ENCODE data around the gene RAB6B.

RAB6B gene

GRCh38 chr3:133881492-133881891, 14.2 kb downstream of the RAB6B start:
- DNase-seq (ENCODE audit: low read depth in 3 of 3), result no peak

GRCh38 chr3:133880886-133881455, 14.7 kb downstream of the RAB6B start:
- no peak for DNase-seq (ENCODE audit: low read depth in 3 of 3)

DNA sequence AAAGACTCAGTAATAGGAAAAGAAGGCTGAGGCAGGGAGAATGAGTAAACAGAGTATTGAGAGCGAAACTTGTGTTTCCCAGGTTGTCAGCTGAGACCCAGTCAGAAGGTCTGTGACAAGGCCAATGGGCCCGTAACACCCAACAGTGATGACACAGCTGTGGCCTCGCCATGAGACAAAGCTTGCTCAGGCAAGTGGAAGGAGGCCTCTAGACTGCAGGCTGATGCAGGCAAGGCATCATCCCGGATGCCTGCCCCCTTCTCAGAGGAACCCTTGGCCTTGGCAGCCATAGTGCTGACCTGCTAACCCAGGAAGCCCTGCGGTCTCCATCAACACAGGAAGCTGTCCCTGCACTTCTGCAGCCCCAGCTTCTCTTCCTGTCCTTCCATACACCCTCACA, 15.4 kb downstream of the RAB6B start:
- DNase-seq (ENCODE audit: low read depth in 3 of 3), result peak in 1 of 3 donors; percentile 14

DNA sequence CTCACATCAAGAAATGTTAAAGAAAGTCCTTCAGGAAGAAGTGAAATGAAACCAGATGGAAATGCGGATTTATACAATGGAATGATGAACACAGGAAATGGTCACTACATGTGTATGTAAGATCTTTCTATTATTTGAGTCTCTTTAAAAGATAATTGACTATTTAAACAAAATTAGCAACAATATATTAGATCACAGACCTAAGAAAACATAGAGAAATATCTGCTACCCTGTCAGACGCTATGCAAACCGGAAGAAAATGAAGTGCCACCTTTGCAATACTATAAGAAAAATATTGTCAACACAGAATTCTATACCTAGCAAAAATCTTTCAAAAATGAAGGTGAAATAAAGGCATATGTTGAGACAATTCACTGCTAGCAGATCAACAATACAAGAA, 17.2 kb downstream of the RAB6B start:
- DNase-seq (ENCODE audit: low read depth in 3 of 3), result no peak

DNA sequence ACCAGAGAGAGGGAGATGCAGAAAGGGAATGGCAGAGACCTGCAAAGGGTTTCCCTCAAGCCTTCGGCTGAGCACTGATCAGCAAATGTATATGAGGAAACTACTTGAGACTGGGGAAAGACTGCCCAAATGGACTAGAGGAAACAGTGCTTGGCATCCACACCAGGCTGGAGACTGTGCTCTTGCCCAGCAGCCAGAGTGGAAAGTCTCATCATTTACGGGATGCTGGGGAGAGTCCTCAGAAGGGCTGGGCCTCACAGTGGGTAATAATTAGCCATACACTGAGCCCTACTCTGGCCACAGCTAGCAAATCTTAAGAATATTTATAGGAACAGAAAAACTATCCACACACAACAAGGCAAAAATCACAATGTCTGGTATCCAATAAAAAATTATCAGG, 18.5 kb downstream of the RAB6B start:
- no peak for DNase-seq (ENCODE audit: low read depth in 3 of 3)

- DNase-seq (ENCODE audit: low read depth in 3 of 3), result no peak
Observed at GRCh38 chr3:133874761-133875438, 20.8 kb downstream of the RAB6B start.

- no peak for DNase-seq (ENCODE audit: low read depth in 3 of 3)
Observed at GRCh38 chr3:133874344-133874743, 21.3 kb downstream of the RAB6B start.

DNA sequence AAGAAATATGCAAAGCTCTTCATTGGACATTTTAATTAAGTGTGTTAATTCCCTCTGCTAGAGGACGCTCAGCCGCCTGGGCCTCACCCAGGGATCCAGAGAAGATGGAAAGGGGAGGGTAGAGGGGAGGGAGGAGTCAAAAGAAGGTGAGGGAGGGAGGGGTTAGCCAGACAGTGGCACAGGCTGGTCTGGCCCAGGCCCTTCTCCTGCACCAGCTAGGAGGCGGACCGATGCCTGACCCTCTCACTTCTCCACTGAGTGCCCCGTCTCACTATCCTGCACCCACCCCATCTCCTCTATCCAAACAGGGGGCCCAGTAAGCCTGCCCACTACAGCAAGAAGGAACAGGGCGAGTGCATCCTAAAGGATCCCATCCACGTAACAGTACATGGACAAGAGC, 22.9 kb downstream of the RAB6B start:
- no peak for DNase-seq (ENCODE audit: low read depth in 3 of 3)

GRCh38 chr3:133872161-133872560, 23.5 kb downstream of the RAB6B start:
- no peak for DNase-seq (ENCODE audit: low read depth in 3 of 3)

- no peak for DNase-seq (ENCODE audit: low read depth in 3 of 3)
Observed at GRCh38 chr3:133871368-133872090, 24.2 kb downstream of the RAB6B start.

- DNase-seq (ENCODE audit: low read depth in 3 of 3), result no peak
Observed at GRCh38 chr3:133870822-133871221, 24.9 kb downstream of the RAB6B start.

DNA sequence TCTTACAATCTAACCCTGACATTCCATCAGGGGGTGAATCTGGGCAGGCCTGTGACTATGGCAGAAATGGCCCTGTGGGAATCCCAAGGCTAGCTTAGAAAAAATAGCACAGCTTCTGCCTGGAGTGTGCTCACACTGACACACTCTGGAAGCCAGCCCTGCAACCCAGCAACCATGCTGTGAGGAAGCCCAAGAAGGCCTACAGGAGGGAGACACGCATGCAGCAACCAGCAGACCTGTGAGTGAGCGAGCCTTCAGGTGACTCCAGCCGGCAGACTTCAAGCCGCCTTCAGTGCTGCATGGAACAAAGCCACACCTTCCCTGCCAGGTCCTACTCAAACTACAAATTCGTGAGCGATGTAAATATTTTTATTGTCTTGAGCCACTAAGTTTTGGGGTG, 26.1 kb downstream of the RAB6B start:
- no peak for DNase-seq (ENCODE audit: low read depth in 3 of 3)

DNA sequence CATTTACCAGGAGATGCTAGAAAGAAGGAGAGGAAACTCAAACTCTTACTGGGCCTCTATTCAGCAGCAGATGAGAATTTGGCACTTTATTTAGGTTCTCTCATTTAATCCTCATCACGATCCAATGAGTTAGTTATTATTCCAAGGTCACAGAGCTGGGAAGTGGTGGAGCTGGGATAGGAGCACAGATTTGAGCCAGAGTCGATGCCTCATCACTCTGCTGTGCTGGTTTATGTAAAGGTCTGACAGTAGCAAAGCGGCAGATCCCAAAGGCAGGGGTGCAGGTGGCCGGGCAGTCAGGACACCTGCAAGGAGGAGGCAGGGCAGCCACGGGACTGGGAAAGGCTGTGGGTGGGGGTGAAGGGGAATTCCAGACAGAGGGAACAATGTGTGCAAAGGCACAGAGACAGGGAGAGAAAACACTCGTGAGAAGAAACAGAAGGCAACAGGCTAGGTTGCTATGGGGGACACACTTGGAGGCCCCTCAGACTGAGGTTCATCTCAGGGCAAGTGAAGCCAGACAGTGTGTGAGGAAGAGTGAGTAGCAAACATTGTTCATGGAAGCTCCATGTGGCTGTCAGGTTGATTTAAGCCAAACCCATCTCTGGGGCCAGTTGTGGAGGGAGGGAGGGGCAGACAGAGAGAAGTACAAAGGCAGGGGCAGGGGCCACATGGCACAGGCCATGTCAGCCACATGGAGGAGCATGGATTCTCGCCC, 26.8 kb downstream of the RAB6B start:
- DNase-seq (ENCODE audit: low read depth in 3 of 3), result no peak

DNA sequence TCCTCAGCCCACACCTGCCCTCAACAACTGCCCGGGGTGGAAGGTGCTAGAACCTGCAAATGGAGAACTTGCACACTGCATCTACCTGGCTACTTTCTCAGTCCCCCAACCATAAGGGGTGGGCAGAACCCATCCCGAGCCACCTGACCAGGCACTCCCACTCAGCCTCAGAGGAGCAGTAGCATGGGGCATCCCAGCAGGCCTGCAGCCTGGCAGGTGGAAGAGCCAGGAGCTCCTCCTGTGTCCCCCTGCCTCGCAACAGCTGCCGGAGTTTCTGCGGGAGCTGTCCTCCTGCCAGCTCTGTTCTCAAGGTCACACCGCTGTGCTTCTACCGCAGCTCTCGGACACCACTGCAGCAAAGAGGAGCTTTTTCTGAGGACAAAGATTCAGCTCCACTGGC, 27.5 kb downstream of the RAB6B start:
- DNase-seq (ENCODE audit: low read depth in 3 of 3), result no peak

GRCh38 chr3:133866141-133866540, 29.5 kb downstream of the RAB6B start:
- DNase-seq (ENCODE audit: low read depth in 3 of 3), result no peak

DNA sequence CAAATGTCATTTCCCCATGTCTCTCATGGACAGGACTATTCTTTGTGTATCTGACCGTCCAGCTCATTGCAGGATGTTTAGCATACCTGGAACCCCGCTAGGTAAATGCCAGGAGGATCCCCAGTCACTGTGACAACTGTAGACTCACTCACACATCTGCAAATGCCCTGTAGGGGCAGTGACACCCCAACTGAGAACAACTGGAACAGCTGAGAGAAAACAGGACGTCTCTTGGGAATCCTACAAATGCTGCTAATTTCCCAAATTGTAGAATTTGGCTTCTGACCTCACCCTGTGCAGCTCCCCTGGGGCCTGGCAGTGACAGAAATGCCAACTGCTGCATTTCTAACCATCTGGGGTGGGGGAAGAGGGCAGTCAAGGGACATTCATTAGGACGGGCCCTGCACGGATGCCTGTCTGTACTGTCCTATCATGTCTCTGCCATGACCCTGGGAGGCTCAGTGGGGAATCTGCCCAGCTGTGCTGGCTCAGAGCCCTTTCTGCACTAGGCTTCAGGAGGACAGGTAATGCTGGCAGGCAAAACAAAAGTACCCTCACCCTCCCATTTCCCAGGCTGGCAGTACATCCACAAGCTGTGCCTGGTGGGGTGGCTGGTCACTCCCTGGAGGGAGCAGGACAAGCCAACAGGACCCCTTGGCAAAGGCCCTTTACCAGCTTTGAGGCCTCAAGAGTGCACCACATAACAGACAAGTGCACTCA, 30.4 kb downstream of the RAB6B start:
- DNase-seq (ENCODE audit: low read depth in 3 of 3), result no peak

GRCh38 chr3:133864616-133865015, 31.1 kb downstream of the RAB6B start:
- no peak for DNase-seq (ENCODE audit: low read depth in 3 of 3)

DNA sequence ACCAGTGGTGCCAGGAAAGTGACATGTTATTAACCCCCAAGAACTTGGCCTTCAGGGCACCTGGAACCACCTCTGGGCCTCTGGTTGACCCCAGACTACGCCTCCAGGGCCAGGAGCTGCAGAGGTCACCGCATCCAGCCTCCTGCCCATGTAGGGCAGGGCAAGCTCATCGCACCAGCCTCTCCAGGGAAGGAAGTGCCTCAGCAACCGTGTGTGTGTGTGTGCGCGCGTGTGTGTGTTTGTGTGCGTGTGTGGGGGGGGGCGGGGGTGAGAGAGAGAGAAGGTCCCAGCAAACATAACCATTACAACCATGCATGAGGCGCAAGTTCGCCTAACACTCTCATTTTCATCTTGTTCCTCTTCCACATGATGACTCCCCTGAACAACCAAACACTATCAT, 31.8 kb downstream of the RAB6B start:
- no peak for DNase-seq (ENCODE audit: low read depth in 3 of 3)

DNA sequence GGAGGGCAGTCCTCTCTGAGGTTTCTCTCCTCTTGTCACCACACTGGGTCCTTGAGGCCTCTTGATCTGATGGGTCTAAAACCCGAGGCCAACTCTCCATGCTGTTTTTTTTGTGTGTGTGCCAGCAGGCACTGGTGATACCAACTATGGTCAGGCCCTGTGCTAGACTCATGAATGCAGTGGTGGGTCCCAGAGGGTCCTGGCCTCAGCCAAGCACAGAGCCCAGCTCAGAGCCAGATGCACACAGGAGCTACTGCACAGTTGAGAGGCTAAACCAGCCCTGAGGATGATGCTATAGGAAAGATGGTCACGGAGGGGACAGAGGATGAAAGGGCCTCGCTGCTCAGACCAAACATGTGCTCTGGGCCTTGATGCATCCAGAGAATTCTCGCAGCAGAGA, 33.5 kb downstream of the RAB6B start:
- no peak for DNase-seq (ENCODE audit: low read depth in 3 of 3)

DNA sequence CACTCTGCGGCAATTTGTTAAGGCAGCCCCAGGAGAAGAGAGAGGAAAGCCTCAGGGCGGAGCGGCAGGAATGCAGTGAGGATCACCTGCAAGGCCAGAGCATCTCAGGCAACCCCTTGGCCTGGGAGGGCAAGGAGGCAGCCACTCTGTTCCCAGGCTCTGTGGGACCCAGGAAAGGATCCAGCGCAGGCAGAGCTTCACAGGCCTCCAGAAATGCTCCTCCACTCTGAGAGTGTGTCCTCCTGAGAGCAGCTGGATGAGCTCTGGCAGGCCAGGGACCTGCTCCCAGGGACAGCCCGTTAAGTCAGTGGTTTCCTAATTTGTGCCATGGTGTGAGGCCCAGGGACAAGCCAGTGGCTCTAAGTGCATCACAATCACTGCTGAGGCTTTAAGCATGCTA, 35.2 kb downstream of the RAB6B start:
- DNase-seq (ENCODE audit: low read depth in 3 of 3), result no peak

DNA sequence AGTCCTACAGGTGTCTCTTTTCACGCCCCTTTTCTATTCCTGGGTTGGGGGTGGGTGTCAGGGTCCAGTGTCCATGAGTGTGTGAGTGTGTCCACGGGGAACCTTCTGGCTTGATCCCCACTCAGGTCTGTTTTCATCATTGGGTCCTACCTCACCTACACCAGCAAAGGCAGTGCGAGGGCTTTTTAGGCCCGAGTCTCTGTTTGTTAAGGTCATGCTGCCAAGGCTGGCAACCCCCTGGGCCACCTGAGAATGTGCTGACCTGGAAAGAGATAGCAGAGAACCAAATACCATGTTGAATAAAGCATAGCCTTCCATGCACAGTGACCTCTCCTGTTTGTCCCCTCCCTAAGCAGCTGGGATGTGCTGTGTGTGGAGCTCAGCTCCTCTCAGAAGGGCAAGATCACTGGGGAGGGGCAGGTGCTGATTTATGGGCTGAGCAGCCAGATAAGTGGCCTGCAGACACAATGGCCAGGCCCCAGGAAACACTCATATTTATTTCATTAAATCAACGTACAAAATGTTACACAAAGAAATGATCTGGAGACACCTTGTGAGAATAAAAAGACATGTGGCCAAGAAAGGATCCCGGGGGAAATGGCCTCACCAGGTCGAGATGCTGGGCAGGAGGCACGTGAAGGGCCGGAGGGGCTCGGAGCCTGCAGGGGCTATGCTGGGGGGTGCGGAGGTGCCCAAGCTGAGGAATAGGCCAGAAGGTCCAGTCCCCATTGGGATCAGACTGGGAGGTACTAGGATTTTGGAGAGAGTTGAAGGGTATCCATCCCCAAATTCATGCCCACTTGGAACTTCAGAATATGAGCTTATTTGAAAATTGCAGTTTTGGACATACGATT, 36.1 kb downstream of the RAB6B start:
- DNase-seq (ENCODE audit: low read depth in 3 of 3), result no peak
